Panc1 (cell line): Measurements from ENCODE around the gene TTC28. TPM values are rescaled to one million over a fixed set of nuclear protein-coding genes. Genes with fewer than 3 reads are reported as not detected.

Experiments
- ATAC-seq: fragments of 200-7000 bp; cut with Tn5 transposase; 2 replicates; pipeline ENCODE4 v1.9.1; 2020; ENCODE audit warnings: mild to moderate bottlenecking, moderate library complexity
- BruUV-seq: library from RNA; stranded (reverse); fragments of 400-500 nt; replicated peaks from 2 replicates; lab custom pipeline; 2021; lab: Mats Ljungman, UMichigan
- CTCF ChIA-PET: fragments of 300-600 bp; sonication (Branson Sonifier 250); formaldehyde crosslinking; loops from one replicate; lab custom pipeline; 2022; ENCODE audit warnings: antibody characterized with exemption; lab: Charles Lee
- POLR2A ChIA-PET: fragments of 300-600 bp; sonication (Branson Sonifier 250); formaldehyde crosslinking; loops from one replicate; lab custom pipeline; 2022; ENCODE audit warnings: antibody characterized with exemption; lab: Charles Lee
- DNase-seq: peaks from one replicate; pipeline ENCODE4 v3.0.0-alpha.2; 2010; ENCODE audit warnings: low read depth, low spot score
- H3K27ac ChIP-seq: 2 replicates; pipeline ENCODE4 v1.5.1; 2011; ENCODE audit warnings: mild to moderate bottlenecking, low read length, inconsistent platforms
- H3K27me3 ChIP-seq: fragments of 200-500 bp; sonication (Bioruptor generic); 2 replicates; pipeline ENCODE4 v1.6.0; 2014; ENCODE audit warnings: low read length, inconsistent platforms; ENCODE audit not compliant: control insufficient read depth, insufficient read depth
- H3K36me3 ChIP-seq: fragments of 200-500 bp; sonication (Bioruptor generic); 2 replicates; pipeline ENCODE4 v1.5.1; 2014; ENCODE audit warnings: inconsistent platforms, mild to moderate bottlenecking, low read length, moderate library complexity; ENCODE audit not compliant: control insufficient read depth, insufficient read depth
- H3K4me1 ChIP-seq: 2 replicates; pipeline ENCODE4 v1.5.1; 2011; ENCODE audit warnings: inconsistent platforms, mild to moderate bottlenecking, low read length, moderate library complexity; ENCODE audit not compliant: control insufficient read depth, insufficient read depth
- H3K4me3 ChIP-seq, 2 experiments: 2 replicates each; pipeline ENCODE4 v1.5.1; 2011 to 2012; ENCODE audit warnings: low read depth in 2 of 2, low read length in 2 of 2, mild to moderate bottlenecking in 2 of 2, inconsistent platforms in 1 of 2, moderate library complexity in 1 of 2
- H3K9me3 ChIP-seq: fragments of 200-500 bp; sonication (Bioruptor generic); 2 replicates; pipeline ENCODE4 v1.5.1; 2014; ENCODE audit warnings: low read depth, mild to moderate bottlenecking, inconsistent platforms, low read length, moderate library complexity; ENCODE audit not compliant: control insufficient read depth, insufficient read depth
- POLR2AphosphoS5 ChIP-seq: IDR thresholded peaks from 2 replicates; pipeline ENCODE4 v1.6.1; 2012; ENCODE audit warnings: mild to moderate bottlenecking, low read depth, low read length, moderate library complexity
- SIN3A ChIP-seq: IDR thresholded peaks from 2 replicates; pipeline ENCODE4 v1.6.1; 2012; ENCODE audit warnings: low read depth, mild to moderate bottlenecking, low read length, moderate library complexity, borderline replicate concordance; ENCODE audit not compliant: insufficient read depth
- TCF7L2 ChIP-seq: IDR thresholded peaks from 2 replicates; pipeline ENCODE4 v1.6.1; 2011; ENCODE audit warnings: mild to moderate bottlenecking, low read depth, low read length, inconsistent platforms
- in situ Hi-C: cut with HindIII; loops from 2 replicates; pipeline ENCODE4 v1.10.0; 2016; ENCODE audit warnings: low sequenced_read_pairs, low pct_unique_long_range_greater_than_20kb
- intact Hi-C: fragments of 100-400 bp; cut with micrococcal nuclease; formaldehyde crosslinking; loops from one replicate; pipeline ENCODE4 v1.10.0; 2022; ENCODE audit not compliant: unreplicated experiment
- total RNA-seq: library from RNA; stranded (reverse); gene quantifications from one replicate; pipeline ENCODE4 v1.2.1, GENCODE V29; 2021; ENCODE audit not compliant: unreplicated experiment
- TF ChIP-seq, protein P1 (sequence below), 2 experiments: IDR thresholded peaks; 2 replicates each; pipeline ENCODE4 v1.6.1; 2011 to 2012; ENCODE audit warnings: low read depth in 2 of 2, control low read depth in 1 of 2, low read length in 1 of 2, mild to moderate bottlenecking in 1 of 2, moderate library complexity in 1 of 2; ENCODE audit not compliant: insufficient read depth in 1 of 2
- TF ChIP-seq, protein P2 (sequence below): fragments of 450-650 bp; IDR thresholded peaks from 2 replicates; pipeline ENCODE4 v1.5.1; 2017; ENCODE audit warnings: mild to moderate bottlenecking

TTC28 gene
- total RNA-seq, 1 experiment from 2014 or later = 24.8 TPM

DNA sequence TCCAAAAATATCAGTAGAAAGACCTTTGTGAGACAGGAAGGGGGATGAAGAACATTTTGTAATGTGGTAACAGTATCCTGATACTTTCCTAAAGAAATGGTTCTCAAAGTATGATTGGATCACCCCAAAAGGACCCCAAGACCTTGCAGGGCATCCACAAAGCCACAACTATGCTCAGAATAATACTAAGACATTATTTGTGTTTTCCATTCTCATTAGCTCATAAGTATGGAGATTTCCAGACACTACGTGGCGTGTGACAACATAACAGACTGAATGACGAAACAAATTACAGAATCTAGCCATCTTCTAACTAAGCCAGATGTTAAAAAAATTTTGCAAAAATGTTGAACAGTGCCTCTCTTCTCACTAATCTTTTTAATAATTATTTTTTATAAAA, 37.0 kb upstream of the TTC28 start:
- ChIA-PET POLR2A (no interaction called here), CTCF (interaction anchor here (0.6 kb wide), 2 partner anchors 106 to 482 kb away, joined by 3 to 4 read pairs; no protein-coding TSS in a partner anchor)
- TF ChIP-seq POLR2AphosphoS5 (no peak), TCF7L2 (no peak), SIN3A (no peak)
- TF ChIP-seq, protein P1, sequence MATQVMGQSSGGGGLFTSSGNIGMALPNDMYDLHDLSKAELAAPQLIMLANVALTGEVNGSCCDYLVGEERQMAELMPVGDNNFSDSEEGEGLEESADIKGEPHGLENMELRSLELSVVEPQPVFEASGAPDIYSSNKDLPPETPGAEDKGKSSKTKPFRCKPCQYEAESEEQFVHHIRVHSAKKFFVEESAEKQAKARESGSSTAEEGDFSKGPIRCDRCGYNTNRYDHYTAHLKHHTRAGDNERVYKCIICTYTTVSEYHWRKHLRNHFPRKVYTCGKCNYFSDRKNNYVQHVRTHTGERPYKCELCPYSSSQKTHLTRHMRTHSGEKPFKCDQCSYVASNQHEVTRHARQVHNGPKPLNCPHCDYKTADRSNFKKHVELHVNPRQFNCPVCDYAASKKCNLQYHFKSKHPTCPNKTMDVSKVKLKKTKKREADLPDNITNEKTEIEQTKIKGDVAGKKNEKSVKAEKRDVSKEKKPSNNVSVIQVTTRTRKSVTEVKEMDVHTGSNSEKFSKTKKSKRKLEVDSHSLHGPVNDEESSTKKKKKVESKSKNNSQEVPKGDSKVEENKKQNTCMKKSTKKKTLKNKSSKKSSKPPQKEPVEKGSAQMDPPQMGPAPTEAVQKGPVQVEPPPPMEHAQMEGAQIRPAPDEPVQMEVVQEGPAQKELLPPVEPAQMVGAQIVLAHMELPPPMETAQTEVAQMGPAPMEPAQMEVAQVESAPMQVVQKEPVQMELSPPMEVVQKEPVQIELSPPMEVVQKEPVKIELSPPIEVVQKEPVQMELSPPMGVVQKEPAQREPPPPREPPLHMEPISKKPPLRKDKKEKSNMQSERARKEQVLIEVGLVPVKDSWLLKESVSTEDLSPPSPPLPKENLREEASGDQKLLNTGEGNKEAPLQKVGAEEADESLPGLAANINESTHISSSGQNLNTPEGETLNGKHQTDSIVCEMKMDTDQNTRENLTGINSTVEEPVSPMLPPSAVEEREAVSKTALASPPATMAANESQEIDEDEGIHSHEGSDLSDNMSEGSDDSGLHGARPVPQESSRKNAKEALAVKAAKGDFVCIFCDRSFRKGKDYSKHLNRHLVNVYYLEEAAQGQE (IDR thresholded peaks at IDR 0.05; ENCODE audit: insufficient read depth in 1 of 2, low read depth in 2 of 2, low read length in 1 of 2) = no peak
- TF ChIP-seq, protein P2, sequence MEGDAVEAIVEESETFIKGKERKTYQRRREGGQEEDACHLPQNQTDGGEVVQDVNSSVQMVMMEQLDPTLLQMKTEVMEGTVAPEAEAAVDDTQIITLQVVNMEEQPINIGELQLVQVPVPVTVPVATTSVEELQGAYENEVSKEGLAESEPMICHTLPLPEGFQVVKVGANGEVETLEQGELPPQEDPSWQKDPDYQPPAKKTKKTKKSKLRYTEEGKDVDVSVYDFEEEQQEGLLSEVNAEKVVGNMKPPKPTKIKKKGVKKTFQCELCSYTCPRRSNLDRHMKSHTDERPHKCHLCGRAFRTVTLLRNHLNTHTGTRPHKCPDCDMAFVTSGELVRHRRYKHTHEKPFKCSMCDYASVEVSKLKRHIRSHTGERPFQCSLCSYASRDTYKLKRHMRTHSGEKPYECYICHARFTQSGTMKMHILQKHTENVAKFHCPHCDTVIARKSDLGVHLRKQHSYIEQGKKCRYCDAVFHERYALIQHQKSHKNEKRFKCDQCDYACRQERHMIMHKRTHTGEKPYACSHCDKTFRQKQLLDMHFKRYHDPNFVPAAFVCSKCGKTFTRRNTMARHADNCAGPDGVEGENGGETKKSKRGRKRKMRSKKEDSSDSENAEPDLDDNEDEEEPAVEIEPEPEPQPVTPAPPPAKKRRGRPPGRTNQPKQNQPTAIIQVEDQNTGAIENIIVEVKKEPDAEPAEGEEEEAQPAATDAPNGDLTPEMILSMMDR = no peak
- no peak overlapping the region for H3K4me3 ChIP-seq
- no peak for DNase-seq
- ATAC-seq = no peak
- intact Hi-C loops (no loop called here), in situ Hi-C loops (no loop called here)
- H3K9me3 ChIP-seq = no peaks in the 10 kb centered on the region
- H3K27me3 ChIP-seq = no peaks in the 10 kb centered on the region
- H3K4me1 ChIP-seq = no peaks in the 10 kb centered on the region
- no peak overlapping the region for H3K27ac ChIP-seq
- no TSS peak for BruUV-seq
- H3K36me3 ChIP-seq = peaks cover 3% of the 10 kb centered on the region; the same call in 1 of the 2 replicates

DNA sequence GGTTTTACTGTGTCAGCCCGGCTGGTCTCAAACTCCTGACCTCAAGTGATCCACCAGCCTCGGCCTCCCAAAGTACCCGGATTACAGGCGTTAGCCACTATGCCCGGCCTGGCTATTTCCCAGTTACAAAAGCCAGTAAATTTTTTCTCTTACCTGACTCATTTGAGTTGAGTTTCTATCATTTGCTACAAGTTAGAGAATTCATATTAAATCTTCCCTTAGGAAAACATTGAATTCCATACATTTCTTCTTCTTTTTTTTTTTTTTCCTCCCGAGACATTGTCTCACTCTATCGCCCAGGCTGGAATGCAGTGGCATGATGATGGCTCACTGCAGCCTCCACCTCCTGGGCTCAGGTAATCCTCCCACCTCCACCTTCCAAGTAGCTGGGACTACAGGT, 36.0 kb upstream of the TTC28 start:
- Histone ChIP-seq H3K27ac (no peak overlapping the region), H3K4me3 (no peak overlapping the region), H3K36me3 (peaks cover 3% of the 10 kb centered on the region; the same call in 1 of the 2 replicates), H3K4me1 (no peaks in the 10 kb centered on the region), H3K9me3 (no peaks in the 10 kb centered on the region), H3K27me3 (no peaks in the 10 kb centered on the region)
- CTCF ChIA-PET = no interaction called here
- TF ChIP-seq TCF7L2 (no peak), POLR2AphosphoS5 (no peak)
- TF ChIP-seq, protein P2 = no peak
- in situ Hi-C loops = no loop called here
- ATAC-seq = no peak
- BruUV-seq = no TSS peak
- POLR2A ChIA-PET = no interaction called here
- intact Hi-C loops = no loop called here
- DNase-seq = no peak
